HepG2 (cell line): Measurements from ENCODE around the gene ANKHD1. TPM values are rescaled to one million over a fixed set of nuclear protein-coding genes. Genes with fewer than 3 reads are reported as not detected.
A peak's percentile ranks its signal among the peaks of the same experiment; 100 is the strongest.

Experiments
- ARID5B ChIP-seq: IDR thresholded peaks from 2 replicates; pipeline ENCODE4 v1.4.0; 2020; ENCODE audit warnings: mild to moderate bottlenecking, missing genetic modification reagents
- CEBPB ChIP-seq: IDR thresholded peaks from 2 replicates; pipeline ENCODE4 v1.6.1; 2011; ENCODE audit warnings: low read depth, low read length, improper control_type of control experiment, borderline replicate concordance
- CTCF ChIP-seq: sonication (generic); formaldehyde crosslinking; IDR thresholded peaks from 2 replicates; pipeline ENCODE4 v1.5.0; 2020; ENCODE audit warnings: mild to moderate bottlenecking, missing genetic modification reagents, moderate library complexity
- EEA1 ChIP-seq: sonication (generic); formaldehyde crosslinking; IDR thresholded peaks from 2 replicates; pipeline ENCODE4 v1.5.1; 2020; ENCODE audit warnings: mild to moderate bottlenecking, missing genetic modification reagents, borderline replicate concordance
- FOSL1 ChIP-seq: sonication (generic); formaldehyde crosslinking; IDR thresholded peaks from 2 replicates; pipeline ENCODE4 v1.9.0; 2021; ENCODE audit warnings: missing genetic modification reagents, borderline replicate concordance
- GATAD2A ChIP-seq: IDR thresholded peaks from 2 replicates; pipeline ENCODE4 v1.6.1; 2016
- HOXA5 ChIP-seq: sonication (generic); formaldehyde crosslinking; IDR thresholded peaks from 2 replicates; pipeline ENCODE4 v1.4.0; 2020; ENCODE audit warnings: missing genetic modification reagents
- IKZF5 ChIP-seq: IDR thresholded peaks from 2 replicates; pipeline ENCODE4 v1.6.1; 2018; ENCODE audit warnings: missing genetic modification reagents, mild to moderate bottlenecking, missing compliant biosample characterization
- RAD21 ChIP-seq: fragments of 450-650 bp; formaldehyde crosslinking; IDR thresholded peaks from 2 replicates; pipeline ENCODE4 v1.5.0; 2020; ENCODE audit warnings: mild to moderate bottlenecking
- U2AF2 ChIP-seq: fragments of 200-400 bp; formaldehyde crosslinking; IDR thresholded peaks from 2 replicates; pipeline ENCODE4 v1.6.1; 2017; ENCODE audit warnings: low read depth, mild to moderate bottlenecking, low read length
- ZFYVE20 ChIP-seq: sonication (generic); formaldehyde crosslinking; IDR thresholded peaks from 2 replicates; pipeline ENCODE4 v1.8.0; 2023; ENCODE audit warnings: low read depth, mild to moderate bottlenecking, moderate library complexity, missing genetic modification reagents, borderline replicate concordance
- ZNF142 ChIP-seq: sonication (generic); formaldehyde crosslinking; IDR thresholded peaks from 2 replicates; pipeline ENCODE4 v1.4.0; 2020; ENCODE audit warnings: missing genetic modification reagents
- ZNF263 ChIP-seq: sonication (generic); formaldehyde crosslinking; IDR thresholded peaks from 2 replicates; pipeline ENCODE4 v1.4.0; 2020; ENCODE audit warnings: missing genetic modification reagents
- ZNF770 ChIP-seq: sonication (generic); formaldehyde crosslinking; IDR thresholded peaks from 2 replicates; pipeline ENCODE4 v1.5.0; 2020; ENCODE audit warnings: mild to moderate bottlenecking, missing genetic modification reagents
- polyA plus RNA-seq, 8 experiments: library from polyadenylated mRNA; depleted of rRNA in 3 of 8; stranded (reverse) in 7 of 8; unstranded in 1 of 8; fragments of >200 nt; fragmentation: Illumina TruSeq in 4 of 8; extraction: Trizol in 4 of 8; gene quantifications; 2 replicates each; pipeline versions ENCODE4 v1.2.1 to v1.2.3, GENCODE V29; 2011 to 2016; ENCODE audit warnings: low read depth in 4 of 8, missing spikeins in 1 of 8, mixed read lengths in 1 of 8; ENCODE audit not compliant: insufficient read depth in 1 of 8
- total RNA-seq, 5 experiments: library from RNA; depleted of rRNA; stranded (reverse); fragments of >200 nt; fragmentation: Illumina TruSeq; extraction: Trizol; gene quantifications; 2 replicates each; pipeline ENCODE4 v1.2.3, GENCODE V29; 2016; ENCODE audit warnings: low read depth in 1 of 5

Gene ANKHD1
- total and polyA plus RNA-seq, 2 of the 13 experiments (the other 11 are each of a cell fraction or from before 2014, with no cell fraction given): 69.9 to 82.0 TPM

GRCh38 chr5:140372971-140373487 lies 28.6 kb upstream of the ANKHD1 start (continued):
- TF ChIP-seq ARID5B (CRISPR knock-in tag): no peak
- peak; percentile 91 for TF ChIP-seq CTCF (CRISPR knock-in tag)
- no peak for TF ChIP-seq FOSL1 (CRISPR knock-in tag)
- TF ChIP-seq U2AF2: no peak
- 0 out of 2 replicates have a peak, but pooled peaks have one; percentile 40 for TF ChIP-seq HOXA5 (CRISPR knock-in tag)
- no peak for TF ChIP-seq ZFYVE20 (CRISPR knock-in tag)
- no peak for TF ChIP-seq ZNF142 (CRISPR knock-in tag)
- TF ChIP-seq CEBPB: no peak
- no peak for TF ChIP-seq EEA1
- 0 out of 2 replicates have a peak, but pooled peaks have one; percentile 28 for TF ChIP-seq ZNF263 (CRISPR knock-in tag)
- TF ChIP-seq RAD21: peak; percentile 73
- no peak for TF ChIP-seq ZNF770 (CRISPR knock-in tag)
- TF ChIP-seq GATAD2A (CRISPR knock-in tag): 0 out of 2 replicates have a peak, but pooled peaks have one; percentile 20
- TF ChIP-seq IKZF5 (CRISPR knock-in tag): 0 out of 2 replicates have a peak, but pooled peaks have one; percentile 32
